MCF 10A (cell line): Measurements from ENCODE around the gene KCND2. TPM values are rescaled to one million over a fixed set of nuclear protein-coding genes. Genes with fewer than 3 reads are reported as not detected.
"Not testable (repeated sequence)": the region's sequence is repeated elsewhere in the genome, so short reads cannot be mapped to it uniquely, and the experiment has no call there.

Source experiments
- BruUV-seq: library from RNA; stranded (reverse); fragments of 400-500 nt; replicated peaks from 2 replicates; lab custom pipeline; 2021; lab: Mats Ljungman, UMichigan
- CTCF ChIA-PET: fragments of 300-600 bp; sonication (Branson Sonifier 250); formaldehyde crosslinking; extraction: SDS; loops from one replicate; lab custom pipeline; 2021; ENCODE audit warnings: antibody characterized with exemption, inconsistent platforms; lab: Yijun Ruan, JAX
- POLR2A ChIA-PET: fragments of 300-600, 350-650 bp; sonication (Branson Sonifier 250); formaldehyde crosslinking; extraction: SDS; loops from one replicate; lab custom pipeline; 2020; ENCODE audit warnings: antibody characterized with exemption, inconsistent platforms; lab: Yijun Ruan, JAX
- DNase-seq: peaks from one replicate; pipeline ENCODE4 v3.0.0-alpha.2; 2018; ENCODE audit not compliant: unreplicated experiment
- H3K27ac Mint-ChIP-seq: one replicate; pipeline ENCODE4 v1.8.0; 2022; ENCODE audit warnings: mild to moderate bottlenecking, low read depth, mixed read lengths; ENCODE audit not compliant: unreplicated experiment
- H3K27me3 Mint-ChIP-seq: one replicate; pipeline ENCODE4 v1.8.0; 2022; ENCODE audit warnings: mixed read lengths; ENCODE audit not compliant: insufficient read depth, unreplicated experiment
- H3K36me3 Mint-ChIP-seq: one replicate; pipeline ENCODE4 v1.8.0; 2022; ENCODE audit warnings: mild to moderate bottlenecking, moderate library complexity, mixed read lengths; ENCODE audit not compliant: insufficient read depth, unreplicated experiment
- H3K4me1 Mint-ChIP-seq: one replicate; pipeline ENCODE4 v1.8.0; 2022; ENCODE audit warnings: mixed read lengths; ENCODE audit not compliant: insufficient read depth, unreplicated experiment
- H3K4me3 Mint-ChIP-seq: one replicate; pipeline ENCODE4 v1.8.0; 2022; ENCODE audit warnings: mild to moderate bottlenecking, moderate library complexity, mixed read lengths; ENCODE audit not compliant: unreplicated experiment
- H3K9me3 Mint-ChIP-seq: one replicate; pipeline ENCODE4 v1.8.0; 2022; ENCODE audit warnings: mixed read lengths; ENCODE audit not compliant: unreplicated experiment
- intact Hi-C: fragments of 100-400 bp; cut with micrococcal nuclease; formaldehyde crosslinking; loops from 2 replicates; pipeline ENCODE4 v1.14.1; 2022
- total RNA-seq: library from RNA; stranded (reverse); gene quantifications from 2 replicates; pipeline ENCODE4 v1.2.3, GENCODE V29; 2022
- TF ChIP-seq, protein P1 (sequence below): fragments of 200-600 bp; IDR thresholded peaks from one replicate; pipeline ENCODE4 v1.8.0; 2022; ENCODE audit warnings: antibody characterized with exemption, mild to moderate bottlenecking; ENCODE audit not compliant: unreplicated experiment

KCND2 gene
- total RNA-seq, 1 experiment from 2014 or later, result not detected

DNA sequence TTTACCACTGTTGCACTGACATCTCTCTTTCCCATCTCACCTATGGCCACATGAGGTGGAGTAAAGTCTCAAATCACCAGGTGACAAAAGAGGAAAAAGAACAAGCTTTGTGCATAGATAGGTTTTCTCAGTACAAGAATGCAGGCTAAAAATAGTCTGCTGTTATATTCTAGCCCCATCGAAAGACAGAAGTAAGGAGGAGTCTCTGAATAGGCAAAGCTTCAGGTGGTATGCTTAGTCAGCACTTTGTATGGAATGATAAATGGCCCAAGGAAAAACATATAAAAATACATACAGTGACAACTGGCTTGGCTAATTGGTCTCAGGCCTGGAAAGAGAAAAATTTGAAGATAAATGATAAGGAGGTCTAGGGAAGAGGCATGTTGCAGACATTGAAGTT, 39.6 kb upstream of the KCND2 start:
- Mint-ChIP-seq H3K4me1 (no peaks in the 10 kb centered on the region), H3K4me3 (no peak overlapping the region), H3K36me3 (no peaks in the 10 kb centered on the region), H3K27ac (no peak overlapping the region), H3K27me3 (no peaks in the 10 kb centered on the region), H3K9me3 (peaks cover 7% of the 10 kb centered on the region)
- DNase-seq, result no peak
- ChIA-PET CTCF (interaction anchor here (0.6 kb wide), 1 partner anchor 179 kb away, joined by 3 read pairs; no protein-coding TSS in a partner anchor), POLR2A (no interaction called here)
- TF ChIP-seq, protein P1, sequence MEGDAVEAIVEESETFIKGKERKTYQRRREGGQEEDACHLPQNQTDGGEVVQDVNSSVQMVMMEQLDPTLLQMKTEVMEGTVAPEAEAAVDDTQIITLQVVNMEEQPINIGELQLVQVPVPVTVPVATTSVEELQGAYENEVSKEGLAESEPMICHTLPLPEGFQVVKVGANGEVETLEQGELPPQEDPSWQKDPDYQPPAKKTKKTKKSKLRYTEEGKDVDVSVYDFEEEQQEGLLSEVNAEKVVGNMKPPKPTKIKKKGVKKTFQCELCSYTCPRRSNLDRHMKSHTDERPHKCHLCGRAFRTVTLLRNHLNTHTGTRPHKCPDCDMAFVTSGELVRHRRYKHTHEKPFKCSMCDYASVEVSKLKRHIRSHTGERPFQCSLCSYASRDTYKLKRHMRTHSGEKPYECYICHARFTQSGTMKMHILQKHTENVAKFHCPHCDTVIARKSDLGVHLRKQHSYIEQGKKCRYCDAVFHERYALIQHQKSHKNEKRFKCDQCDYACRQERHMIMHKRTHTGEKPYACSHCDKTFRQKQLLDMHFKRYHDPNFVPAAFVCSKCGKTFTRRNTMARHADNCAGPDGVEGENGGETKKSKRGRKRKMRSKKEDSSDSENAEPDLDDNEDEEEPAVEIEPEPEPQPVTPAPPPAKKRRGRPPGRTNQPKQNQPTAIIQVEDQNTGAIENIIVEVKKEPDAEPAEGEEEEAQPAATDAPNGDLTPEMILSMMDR, result no peak
- no TSS peak for BruUV-seq
- intact Hi-C loops, result no loop called here

DNA sequence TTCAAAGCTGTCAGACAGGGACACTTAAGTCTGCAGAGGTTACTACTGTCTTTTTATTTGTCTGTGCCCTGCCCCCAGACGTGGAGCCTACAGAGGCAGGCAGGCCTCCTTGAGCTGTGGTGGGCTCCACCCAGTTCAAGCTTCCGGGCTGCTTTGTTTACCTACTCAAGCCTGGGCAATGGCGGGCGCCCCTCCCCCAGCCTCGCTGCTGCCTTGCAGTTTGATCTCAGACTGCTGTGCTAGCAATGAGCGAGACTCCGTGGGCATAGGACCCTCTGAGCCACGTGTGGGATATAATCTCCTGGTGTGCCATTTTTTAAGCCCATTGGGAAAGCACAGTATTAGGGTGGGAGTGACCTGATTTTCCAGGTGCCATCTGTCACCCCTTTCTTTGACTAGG, 32.6 kb upstream of the KCND2 start:
- BruUV-seq, H3K4me3 Mint-ChIP-seq, H3K36me3 Mint-ChIP-seq, intact Hi-C loops, H3K27ac Mint-ChIP-seq, H3K9me3 Mint-ChIP-seq, POLR2A ChIA-PET, H3K4me1 Mint-ChIP-seq, DNase-seq: not testable (repeated sequence)
- CTCF ChIA-PET, result interaction anchor here (0.6 kb wide), 1 partner anchor 10 kb away, joined by 3 read pairs; no protein-coding TSS in a partner anchor
- H3K27me3 Mint-ChIP-seq, result peaks cover 12% of the 10 kb centered on the region

DNA sequence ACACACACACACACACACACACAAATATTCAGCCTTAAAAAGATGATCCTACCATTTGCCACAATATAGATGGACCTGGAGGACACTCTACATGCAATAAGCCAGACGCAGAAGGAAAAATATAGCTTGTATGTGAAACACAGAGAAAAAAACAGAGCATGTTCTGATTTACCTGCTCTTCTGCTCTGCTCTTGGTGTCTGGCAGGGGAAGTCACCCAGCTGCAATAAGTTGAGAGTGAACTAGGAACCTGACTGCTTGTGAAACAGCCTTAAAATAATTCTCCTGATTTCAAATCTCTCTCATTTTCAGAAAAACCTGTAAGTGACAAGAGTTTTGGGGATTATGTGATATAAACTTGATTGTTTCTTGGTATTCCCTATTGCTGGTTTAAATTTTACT, 31.0 kb upstream of the KCND2 start:
- BruUV-seq, result no TSS peak
- ChIA-PET CTCF (no interaction called here), POLR2A (no interaction called here)
- Mint-ChIP-seq H3K9me3 (peaks cover 7% of the 10 kb centered on the region), H3K4me3 (no peak overlapping the region), H3K4me1 (no peaks in the 10 kb centered on the region), H3K27ac (no peak overlapping the region), H3K27me3 (peaks cover 12% of the 10 kb centered on the region), H3K36me3 (no peaks in the 10 kb centered on the region)
- TF ChIP-seq, protein P1, result no peak
- DNase-seq, result no peak
- intact Hi-C loops, result no loop called here

DNA sequence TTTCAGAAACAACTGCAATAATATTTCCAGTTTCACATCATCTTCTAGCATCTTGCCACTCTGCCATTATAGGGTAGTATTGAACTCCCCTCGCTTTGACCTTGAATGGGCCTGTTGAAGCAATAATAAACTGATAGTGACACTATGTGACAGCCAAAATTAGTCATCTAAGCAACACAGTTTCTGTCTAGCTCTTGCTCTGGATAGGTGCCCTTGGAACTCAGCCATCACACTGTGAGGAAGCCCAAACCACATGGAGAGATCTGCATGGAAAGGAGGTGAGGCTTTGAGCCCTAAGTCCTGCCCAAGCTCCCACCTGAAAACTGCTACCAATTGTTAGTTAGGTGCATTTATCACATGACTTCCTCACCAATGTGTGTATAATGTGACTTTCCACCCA, 18.1 kb upstream of the KCND2 start:
- ChIA-PET POLR2A (no interaction called here), CTCF (no interaction called here)
- no TSS peak for BruUV-seq
- no peak overlapping the region for H3K27ac Mint-ChIP-seq
- no peak for DNase-seq
- H3K27me3 Mint-ChIP-seq, result peaks cover 10% of the 10 kb centered on the region
- H3K9me3 Mint-ChIP-seq, result peaks cover 20% of the 10 kb centered on the region
- intact Hi-C loops, result no loop called here
- H3K4me3 Mint-ChIP-seq, result no peak overlapping the region
- H3K36me3 Mint-ChIP-seq, result no peaks in the 10 kb centered on the region
- H3K4me1 Mint-ChIP-seq, result no peaks in the 10 kb centered on the region
- TF ChIP-seq, protein P1, result no peak
